ENCODE results near the gene ZC2HC1B. TPM values are rescaled to one million over a fixed set of nuclear protein-coding genes. Genes with fewer than 3 reads are reported as not detected.
"Not testable (repeated sequence)": the region's sequence is repeated elsewhere in the genome, so short reads cannot be mapped to it uniquely, and the experiment has no call there.

Gene ZC2HC1B
- total and polyA plus RNA-seq, 10 donors = 0.17 to 0.85 (median 0.30) TPM; not detected in 5

GRCh38 chr6:143902827-143903226, 38.6 kb downstream of the ZC2HC1B start:
- 86 to 98% (median 93%) methylated on average over 2 of the region's 2 CpGs for WGBS, 5 donors
- TF ChIP-seq CTCF (IDR thresholded peaks at IDR 0.05 in 8 of 11, conservative IDR thresholded peaks at IDR 0.05 in 3 of 11) = no peak
- TF ChIP-seq POLR2AphosphoS5 (IDR thresholded peaks at IDR 0.05) = no peak
- no peak for TF ChIP-seq POLR2A (IDR thresholded peaks at IDR 0.05)
- peaks cover 0 to 18% (median 5%) of the 10 kb centered on the region in 6 donors for H3K4me1 ChIP-seq
- peaks cover 0 to 5% (median 0%) of the 10 kb centered on the region in 8 donors for H3K9me3 ChIP-seq
- DNase-seq = no peak
- no peak overlapping the region for H3K4me3 ChIP-seq
- intact Hi-C loops (cut with DNase I; ENCODE audit: low total_unique reads) = no loop called here
- peak overlapping the region in 4 of 8 donors; percentile 39 to 65 (median 52) for H3K27ac ChIP-seq
- no peaks in the 10 kb centered on the region for H3K36me3 ChIP-seq
- no peaks in the 10 kb centered on the region for H3K27me3 ChIP-seq (replicated peaks in 1 of 7)

- no peak overlapping the region for H3K27ac ChIP-seq
- WGBS, 5 donors = 87 to 96% (median 96%) methylated on average over 1 of the region's 1 CpG
- H3K27me3 ChIP-seq (replicated peaks in 1 of 7) = no peaks in the 10 kb centered on the region
- H3K9me3 ChIP-seq = peaks cover 0 to 44% (median 33%) of the 10 kb centered on the region in 8 donors
- intact Hi-C loops (cut with DNase I; ENCODE audit: low total_unique reads) = no loop called here
- no peak for TF ChIP-seq POLR2A (IDR thresholded peaks at IDR 0.05)
- no peak for TF ChIP-seq CTCF (IDR thresholded peaks at IDR 0.05 in 8 of 11, conservative IDR thresholded peaks at IDR 0.05 in 3 of 11)
- no peak for TF ChIP-seq POLR2AphosphoS5 (IDR thresholded peaks at IDR 0.05)
- no peaks in the 10 kb centered on the region for H3K36me3 ChIP-seq
- H3K4me1 ChIP-seq = no peaks in the 10 kb centered on the region
- H3K4me3 ChIP-seq = no peak overlapping the region
- no peak for DNase-seq
Measured at GRCh38 chr6:143911028-143911427, 46.8 kb downstream of the ZC2HC1B start.

- H3K4me1 ChIP-seq = no peaks in the 10 kb centered on the region
- peaks cover 0 to 57% (median 34%) of the 10 kb centered on the region in 8 donors for H3K9me3 ChIP-seq
- intact Hi-C loops (cut with DNase I; ENCODE audit: low total_unique reads) = no loop called here
- TF ChIP-seq CTCF (IDR thresholded peaks at IDR 0.05 in 8 of 11, conservative IDR thresholded peaks at IDR 0.05 in 3 of 11) = no peak
- no peak for TF ChIP-seq POLR2A (IDR thresholded peaks at IDR 0.05)
- no peak for TF ChIP-seq POLR2AphosphoS5 (IDR thresholded peaks at IDR 0.05)
- H3K4me3 ChIP-seq = no peak overlapping the region
- H3K27ac ChIP-seq = no peak overlapping the region
- no peaks in the 10 kb centered on the region for H3K36me3 ChIP-seq
- WGBS, 5 donors = 72 to 100% (median 91%) methylated on average over 1 of the region's 1 CpG
- no peaks in the 10 kb centered on the region for H3K27me3 ChIP-seq (replicated peaks in 1 of 7)
- no peak for DNase-seq
Measured at GRCh38 chr6:143912671-143913070, 48.4 kb downstream of the ZC2HC1B start.

GRCh38 chr6:143917026-143917425, 52.8 kb downstream of the ZC2HC1B start:
- DNase-seq; H3K27ac ChIP-seq; H3K27me3 ChIP-seq (replicated peaks in 1 of 7); intact Hi-C loops (cut with DNase I; ENCODE audit: low total_unique reads); H3K36me3 ChIP-seq; H3K4me3 ChIP-seq; H3K4me1 ChIP-seq: not testable (repeated sequence)
- H3K9me3 ChIP-seq = peaks cover 0 to 43% (median 26%) of the 10 kb centered on the region in 8 donors
- WGBS, 5 donors = 77 to 93% (median 90%) methylated on average over 4 of the region's 4 CpGs

- Histone ChIP-seq H3K9me3 (peaks cover 0 to 42% (median 21%) of the 10 kb centered on the region in 8 donors), H3K27ac (no peak overlapping the region), H3K4me3 (no peak overlapping the region), H3K27me3 (replicated peaks in 1 of 7) (no peaks in the 10 kb centered on the region), H3K36me3 (no peaks in the 10 kb centered on the region), H3K4me1 (no peaks in the 10 kb centered on the region)
- DNase-seq = no peak
- 90 to 98% (median 98%) methylated on average over 1 of the region's 1 CpG for WGBS, 5 donors
- intact Hi-C loops (cut with DNase I; ENCODE audit: low total_unique reads) = no loop called here
- TF ChIP-seq POLR2A (IDR thresholded peaks at IDR 0.05) (no peak), CTCF (IDR thresholded peaks at IDR 0.05 in 8 of 11, conservative IDR thresholded peaks at IDR 0.05 in 3 of 11) (no peak), POLR2AphosphoS5 (IDR thresholded peaks at IDR 0.05) (no peak)
Measured at GRCh38 chr6:143928853-143929252, 64.6 kb downstream of the ZC2HC1B start.

Measured in spleen (tissue), 11 donors.